GM12878 (cell line): ENCODE results near the gene ZNF628. TPM values are rescaled to one million over a fixed set of nuclear protein-coding genes. Genes with fewer than 3 reads are reported as not detected.

Source experiments
- ATAC-seq: fragments of 200-7000 bp; cut with Tn5 transposase; 3 replicates; pipeline ENCODE4 v1.9.1; 2020; ENCODE audit warnings: mild to moderate bottlenecking, moderate library complexity
- BruUV-seq: library from RNA; stranded (reverse); fragments of 400-500 nt; replicated peaks from 2 replicates; lab custom pipeline; 2021; lab: Mats Ljungman, UMichigan
- CTCF ChIA-PET: fragments of 300-600 bp; sonication (Branson Sonifier 250); formaldehyde crosslinking; extraction: SDS; loops from one replicate; lab custom pipeline; 2021; ENCODE audit warnings: inconsistent platforms; lab: Yijun Ruan, JAX
- POLR2A ChIA-PET: fragments of 350-600 bp; formaldehyde crosslinking; extraction: SDS; loops from one replicate; lab custom pipeline; 2021; ENCODE audit warnings: inconsistent platforms; lab: Charles Lee
- RAD21 ChIA-PET: fragments of 300-600 bp; sonication (Branson Sonifier 250); formaldehyde crosslinking; loops from one replicate; lab custom pipeline; 2023; ENCODE audit warnings: antibody characterized with exemption; ENCODE audit not compliant: unreplicated experiment; lab: Charles Lee
- SMC1A ChIA-PET: fragments of 300-600 bp; sonication (Branson Sonifier 250); formaldehyde crosslinking; loops from one replicate; lab custom pipeline; 2023; ENCODE audit not compliant: unreplicated experiment, uncharacterized antibody; lab: Charles Lee
- DNase-seq: peaks from one replicate; pipeline ENCODE4 v3.0.0-alpha.2; 2011; ENCODE audit warnings: low read depth, low spot score
- FAIRE-seq: peaks from 3 replicates; lab custom pipeline; 2011; peaks lifted over from hg19 to GRCh38; lab: Jason Lieb, UNC
- H2AFZ ChIP-seq: 2 replicates; pipeline ENCODE4 v1.6.0; 2011; ENCODE audit warnings: low read depth, low read length, control low read depth; ENCODE audit not compliant: control insufficient read depth
- H3K27ac ChIP-seq: 2 replicates; pipeline ENCODE4 v1.5.1; 2011; ENCODE audit warnings: control low read depth; ENCODE audit not compliant: control insufficient read depth, insufficient read depth
- H3K27me3 ChIP-seq, 2 experiments: replicated peaks in 1 of 2; 2 replicates each; pipeline versions ENCODE4 v1.6.0 to v1.6.1; 2011; ENCODE audit warnings: low read length in 1 of 2; ENCODE audit not compliant: control insufficient read depth in 2 of 2, insufficient read depth in 2 of 2
- H3K36me3 ChIP-seq, 2 experiments: 2 replicates each; pipeline ENCODE4 v1.5.1; 2011; ENCODE audit warnings: low read length in 1 of 2; ENCODE audit not compliant: control insufficient read depth in 2 of 2, insufficient read depth in 2 of 2
- H3K4me1 ChIP-seq: 2 replicates; pipeline ENCODE4 v1.6.1; 2011; ENCODE audit warnings: mild to moderate bottlenecking, low read length, moderate library complexity, mixed read lengths; ENCODE audit not compliant: control insufficient read depth, insufficient read depth
- H3K4me2 ChIP-seq: 2 replicates; pipeline ENCODE4 v1.6.0; 2011; ENCODE audit warnings: control low read depth; ENCODE audit not compliant: control insufficient read depth, insufficient read depth
- H3K4me3 ChIP-seq: fragments of 200-600 bp; sonication (generic); 2 replicates; pipeline ENCODE4 v1.5.1; 2016
- H3K79me2 ChIP-seq: 2 replicates; pipeline ENCODE4 v1.6.0; 2011; ENCODE audit warnings: low read length; ENCODE audit not compliant: control insufficient read depth, insufficient read depth
- H3K9ac ChIP-seq: 2 replicates; pipeline ENCODE4 v1.8.0; 2011; ENCODE audit warnings: low read length, control low read depth, mixed read lengths; ENCODE audit not compliant: control insufficient read depth, insufficient read depth
- H3K9me3 ChIP-seq: replicated peaks from 3 replicates; pipeline ENCODE4 v1.5.1; 2011; ENCODE audit warnings: mild to moderate bottlenecking, low read length; ENCODE audit not compliant: control insufficient read depth, insufficient read depth
- H4K20me1 ChIP-seq: 2 replicates; pipeline ENCODE4 v1.6.0; 2011; ENCODE audit not compliant: control insufficient read depth, insufficient read depth
- CBX5 ChIP-seq: sonication (generic); IDR thresholded peaks from 2 replicates; pipeline ENCODE4 v1.6.1; 2016; ENCODE audit warnings: low read depth, moderate library complexity, mild to moderate bottlenecking, inconsistent platforms
- DPF2 ChIP-seq: fragments of 450-650 bp; IDR thresholded peaks from 2 replicates; pipeline ENCODE4 v1.6.1; 2017; ENCODE audit warnings: mild to moderate bottlenecking
- IRF3 ChIP-seq: fragments of 450-650 bp; IDR thresholded peaks from 2 replicates; pipeline ENCODE4 v1.6.1; 2014; ENCODE audit warnings: mild to moderate bottlenecking
- MEF2A ChIP-seq: IDR thresholded peaks from 2 replicates; pipeline ENCODE4 v1.6.1; 2011; ENCODE audit warnings: low read depth, mild to moderate bottlenecking, low read length, moderate library complexity; ENCODE audit not compliant: insufficient read depth
- MYC ChIP-seq: IDR thresholded peaks from 2 replicates; pipeline ENCODE4 v1.6.1; 2011; ENCODE audit warnings: mild to moderate bottlenecking, low read length, moderate library complexity, inconsistent platforms; ENCODE audit not compliant: insufficient read depth, insufficient replicate concordance, insufficient read length, severe bottlenecking
- NFIC ChIP-seq: IDR thresholded peaks from 2 replicates; pipeline ENCODE4 v1.6.1; 2012; ENCODE audit warnings: low read depth, mild to moderate bottlenecking, inconsistent platforms, low read length, moderate library complexity
- NR2C1 ChIP-seq: fragments of 450-650 bp; IDR thresholded peaks from 2 replicates; pipeline ENCODE4 v1.6.1; 2017; ENCODE audit warnings: antibody characterized with exemption, mild to moderate bottlenecking, moderate library complexity
- PBX3 ChIP-seq: IDR thresholded peaks from 2 replicates; pipeline ENCODE4 v1.6.1; 2011; ENCODE audit warnings: mild to moderate bottlenecking, low read depth, low read length, moderate library complexity; ENCODE audit not compliant: insufficient replicate concordance
- POLR2A ChIP-seq: IDR thresholded peaks from 2 replicates; pipeline ENCODE4 v1.6.1; 2011; ENCODE audit warnings: low read depth, mild to moderate bottlenecking, low read length
- SMAD1 ChIP-seq: fragments of 450-650 bp; IDR thresholded peaks from 2 replicates; pipeline ENCODE4 v1.6.1; 2018; ENCODE audit warnings: mild to moderate bottlenecking, low read depth; ENCODE audit not compliant: partially characterized antibody
- TARDBP ChIP-seq: IDR thresholded peaks from 2 replicates; pipeline ENCODE4 v1.6.1; 2016; ENCODE audit warnings: borderline replicate concordance
- TCF3 ChIP-seq: IDR thresholded peaks from 2 replicates; pipeline ENCODE4 v1.6.1; 2012; ENCODE audit warnings: low read depth, mild to moderate bottlenecking, low read length, borderline replicate concordance; ENCODE audit not compliant: insufficient read depth
- USF2 ChIP-seq: IDR thresholded peaks from 2 replicates; pipeline ENCODE4 v1.6.1; 2011; ENCODE audit warnings: low read depth, low read length, improper control_type of control experiment, borderline replicate concordance
- ZBTB33 ChIP-seq: fragments of 450-650 bp; IDR thresholded peaks from 2 replicates; pipeline ENCODE4 v1.6.1; 2017; ENCODE audit warnings: mild to moderate bottlenecking
- ZBTB4 ChIP-seq: fragments of 450-650 bp; formaldehyde crosslinking; IDR thresholded peaks from 2 replicates; pipeline ENCODE4 v1.4.0; 2022; ENCODE audit warnings: mild to moderate bottlenecking, moderate library complexity
- WGBS: methylation state at CpG from one replicate; pipeline ENCODE4 v1.1.6; 2016; ENCODE audit warnings: low lambda C conversion rate; ENCODE audit not compliant: insufficient replicate concordance, insufficient coverage; ENCODE audit errors: missing lambda C conversion rate; 5-methylcytosine and 5-hydroxymethylcytosine counted together
- in situ Hi-C: fragments of 300-500 bp; cut with MboI; formaldehyde crosslinking; loops from 9 replicates; pipeline ENCODE4 v1.14.3; 2018; ENCODE audit warnings: mixed read lengths
- intact Hi-C: fragments of 100-400 bp; cut with micrococcal nuclease; formaldehyde crosslinking; loops from one replicate; pipeline ENCODE4 v1.14.2; 2022; ENCODE audit not compliant: unreplicated experiment
- polyA plus RNA-seq, 11 experiments: library from polyadenylated mRNA; depleted of rRNA in 4 of 11; unstranded in 6 of 11; stranded (reverse) in 5 of 11; fragments of >200 nt; fragmentation: Nextera tagmentation in 4 of 11; fragmentation: Illumina TruSeq in 1 of 11; extraction: Ambion mirVana in 4 of 11; extraction: Trizol in 1 of 11; gene quantifications; 1 replicate in 1 of 11; 2 replicates in 10 of 11; pipeline versions ENCODE4 v1.2.1 to v1.2.3, GENCODE V29; 2011 to 2016; ENCODE audit warnings: inconsistent platforms in 2 of 11, missing spikeins in 2 of 11, low read depth in 1 of 11
- total RNA-seq, 4 experiments: library from RNA; depleted of rRNA in 3 of 4; stranded (reverse); fragments of >200 nt in 3 of 4; fragmentation: Illumina TruSeq in 1 of 4; extraction: Trizol in 1 of 4; gene quantifications; 2 replicates each; pipeline versions ENCODE4 v1.2.1 to v1.2.3, GENCODE V29; 2013 to 2021

Gene ZNF628
- total and polyA plus RNA-seq, 10 of the 15 experiments (the other 5 are each of a cell fraction or from before 2014, with no cell fraction given), result 0.04 to 11.3 (median 1.6) TPM; not detected in 1

- H3K4me2 ChIP-seq, result no peak within 1 kb of the TSS
These were observed 33.2 kb upstream of the ZNF628 start, which contains the start of gene SHISA7 for GRCh38 chr19:55443045-55443823. Gene SHISA7 (minus strand): TSS chr19:55443300. CDS start chr19:55442863, 437 bp downstream.

More at GRCh38 chr19:55443045-55443823, 33.2 kb upstream of the ZNF628 start, which contains the start of gene SHISA7:
- FAIRE-seq (no peak), ATAC-seq (no peak), DNase-seq (no peak)
- ChIA-PET RAD21 (no interaction called here), CTCF (no interaction called here), POLR2A (no interaction called here), SMC1A (no interaction called here)
- 2% methylated on average over 26 of the region's 43 CpGs for WGBS
- TF ChIP-seq TARDBP (no peak), ZBTB4 (CRISPR knock-in tag) (no peak), NFIC (no peak), NR2C1 (no peak), MYC (no peak), MEF2A (no peak), IRF3 (no peak), PBX3 (no peak), USF2 (no peak), POLR2A (no peak), ZBTB33 (no peak), CBX5 (no peak), DPF2 (no peak), TCF3 (no peak), SMAD1 (no peak)
- Histone ChIP-seq H3K79me2 (no peaks in the 10 kb centered on the region), H4K20me1 (no peaks in the 10 kb centered on the region), H3K27me3 (peaks cover 0 to 1% of the 10 kb centered on the region in 2 experiments; a peak in 2 of 4 replicates), H3K4me3 (no peak within 1 kb of the TSS), H3K36me3 (no peaks in the 10 kb centered on the region), H3K4me1 (no peaks in the 10 kb centered on the region), H2AFZ (no peak within 1 kb of the TSS), H3K9me3 (no peaks in the 10 kb centered on the region), H3K9ac (no peak within 1 kb of the TSS), H3K27ac (no peak within 1 kb of the TSS)
- BruUV-seq, result no TSS peak
- in situ Hi-C loops, result no loop called here
- intact Hi-C loops, result no loop called here
